DLD1 (cell line): ENCODE results near the gene TRIM46.

Experiments
- in situ Hi-C: cut with HindIII; loops from 2 replicates; pipeline ENCODE4 v1.10.0; 2017; ENCODE audit warnings: low sequenced_read_pairs

Gene TRIM46

DNA sequence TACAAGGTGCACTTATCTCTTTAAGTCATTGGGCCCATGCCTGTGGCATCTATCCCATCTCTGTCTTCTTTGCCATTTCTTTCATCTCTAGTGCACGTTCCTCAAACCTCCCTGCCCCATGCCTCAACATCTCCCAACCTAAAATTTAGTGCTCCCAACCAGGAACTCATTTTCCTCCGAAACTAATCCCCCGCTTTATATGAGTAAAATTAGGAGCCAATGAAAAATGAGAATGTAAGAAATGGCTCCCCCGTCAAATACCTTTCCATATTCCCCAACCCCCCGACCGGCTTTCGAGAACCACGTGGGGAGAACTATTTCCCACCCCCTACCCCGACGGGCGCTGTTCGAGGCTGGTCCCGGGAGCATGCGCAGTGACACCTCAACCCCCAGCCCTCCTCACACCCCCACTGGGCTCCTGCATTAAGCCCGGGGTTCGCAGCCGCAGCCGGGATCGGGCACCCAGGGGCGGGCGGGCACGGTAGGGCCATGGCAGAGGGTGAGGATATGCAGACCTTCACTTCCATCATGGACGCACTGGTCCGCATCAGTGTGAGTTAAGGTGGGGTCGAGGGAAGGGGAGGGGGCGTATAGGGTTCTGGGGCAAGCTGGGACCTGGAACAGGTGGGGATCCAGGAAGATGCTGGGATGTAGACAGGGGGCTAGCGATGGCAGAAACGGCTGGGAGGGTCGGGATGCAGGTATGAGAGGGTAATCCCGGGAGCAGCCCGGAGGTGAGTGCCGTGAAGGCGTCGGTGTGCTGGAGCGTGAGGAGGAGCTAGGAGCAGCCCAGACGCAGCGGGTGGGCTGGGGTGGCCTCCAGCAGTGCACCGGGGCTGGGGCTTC is at the start of gene TRIM46:
TSS of gene TRIM46 (plus strand) at position 372 of the 846 bp plus-strand sequence. CDS start at position 490, 118 bp downstream.
- in situ Hi-C loops = no loop called here

DNA sequence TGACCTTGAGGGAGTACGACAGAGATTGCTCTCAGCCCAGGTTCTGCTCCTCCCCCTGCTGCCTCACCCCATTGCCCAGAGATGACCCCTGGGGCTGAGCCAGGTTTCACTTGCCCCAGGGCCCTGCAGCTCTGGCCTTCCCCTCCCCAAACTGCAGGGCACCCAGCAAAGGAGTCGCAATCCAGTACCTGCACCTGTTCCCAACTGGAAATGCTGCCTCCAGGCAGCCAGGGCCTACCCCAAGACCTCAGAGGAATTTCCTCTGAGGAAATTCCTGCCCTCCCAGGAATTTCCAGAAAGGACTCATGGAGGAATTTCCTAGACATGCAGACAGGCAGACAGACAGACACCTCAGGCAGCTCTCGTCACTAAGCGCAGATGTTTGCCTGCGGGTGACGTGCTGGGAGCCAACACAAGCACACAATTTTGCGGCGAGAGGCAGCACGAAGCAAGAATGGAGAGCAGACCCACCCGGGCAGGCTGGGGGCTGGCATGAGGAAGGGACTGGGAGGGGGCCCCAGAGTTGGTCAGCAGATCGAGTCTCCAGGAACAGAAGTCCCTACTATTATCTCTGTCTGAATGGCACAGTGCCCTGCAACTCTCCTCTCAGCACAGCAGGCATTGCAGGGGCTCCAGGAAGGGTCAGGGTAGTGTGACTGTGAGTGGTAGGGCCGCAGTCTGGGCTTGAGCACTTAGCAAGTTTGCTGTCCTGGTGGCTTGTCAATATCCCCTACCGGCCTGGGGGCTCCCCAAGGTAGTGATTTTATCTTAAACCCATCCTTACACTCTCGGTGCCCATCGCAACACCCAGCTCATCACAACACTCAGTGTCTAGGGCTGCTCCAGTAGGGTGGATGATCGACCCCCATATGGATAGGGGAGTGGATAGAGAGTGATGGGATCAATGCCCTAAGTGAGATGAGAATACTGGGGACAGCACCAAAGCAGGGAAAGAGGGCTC is 48.9 kb upstream of the TRIM46 start:
- in situ Hi-C loops = no loop called here

- in situ Hi-C loops = no loop called here
These were observed 48.1 kb upstream of the TRIM46 start for GRCh38 chr1:155125511-155125945.

DNA sequence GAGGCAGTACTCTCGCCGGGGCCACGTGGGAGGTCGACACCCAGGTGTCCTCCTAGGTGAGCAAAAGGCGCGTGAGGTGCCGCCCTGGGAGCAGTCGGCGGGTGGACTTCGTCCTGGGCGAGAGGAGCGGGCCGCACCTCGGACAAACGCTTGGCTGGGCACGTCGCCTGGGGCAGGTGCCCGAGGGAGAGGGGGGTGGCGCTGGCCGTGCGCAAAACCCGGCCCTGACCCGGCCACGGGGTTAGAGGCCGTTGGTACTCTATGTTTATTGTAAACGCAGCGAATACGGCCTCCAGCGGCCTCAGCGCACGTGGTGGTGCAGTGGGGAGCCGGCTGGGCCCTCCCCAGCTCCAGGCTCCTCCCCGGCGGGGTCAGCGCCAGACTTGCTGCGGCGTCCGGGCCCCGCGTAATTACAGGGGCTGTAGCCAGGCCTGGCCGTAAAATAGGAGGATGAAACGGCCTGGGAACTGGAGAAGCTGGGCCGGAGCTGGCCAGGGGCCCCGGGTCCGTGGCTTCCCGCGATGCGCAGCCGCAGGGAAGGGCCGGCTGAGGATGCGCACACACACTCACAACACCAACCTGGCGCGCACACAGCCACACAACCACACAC is 47.6 kb upstream of the TRIM46 start:
- in situ Hi-C loops = no loop called here

DNA sequence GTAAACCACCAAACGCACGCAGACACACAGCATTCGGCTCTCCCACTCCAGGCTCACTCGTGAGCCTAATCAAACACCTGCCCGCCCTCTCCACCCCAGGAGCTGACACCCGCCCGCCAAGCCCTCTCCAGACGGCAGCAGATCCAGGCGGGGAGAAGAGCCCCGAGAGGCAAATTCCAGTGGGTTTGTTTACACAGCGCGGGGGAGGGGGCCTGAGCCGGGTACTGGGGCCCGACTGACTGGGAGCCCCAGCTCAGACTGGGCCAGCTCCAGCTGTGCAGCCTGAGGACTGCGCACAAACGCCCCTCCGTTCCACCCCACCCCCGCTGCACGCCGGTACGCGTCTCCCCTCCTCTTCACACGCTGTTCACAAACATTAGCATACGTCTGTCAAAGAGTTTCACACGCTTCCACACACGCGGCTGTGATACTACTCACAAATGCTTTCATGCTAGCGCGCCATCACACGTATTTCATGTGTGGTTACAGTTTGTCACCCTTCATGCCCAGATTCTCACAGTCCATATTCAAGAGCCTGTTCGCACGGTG is 47.0 kb upstream of the TRIM46 start:
- in situ Hi-C loops = no loop called here

DNA sequence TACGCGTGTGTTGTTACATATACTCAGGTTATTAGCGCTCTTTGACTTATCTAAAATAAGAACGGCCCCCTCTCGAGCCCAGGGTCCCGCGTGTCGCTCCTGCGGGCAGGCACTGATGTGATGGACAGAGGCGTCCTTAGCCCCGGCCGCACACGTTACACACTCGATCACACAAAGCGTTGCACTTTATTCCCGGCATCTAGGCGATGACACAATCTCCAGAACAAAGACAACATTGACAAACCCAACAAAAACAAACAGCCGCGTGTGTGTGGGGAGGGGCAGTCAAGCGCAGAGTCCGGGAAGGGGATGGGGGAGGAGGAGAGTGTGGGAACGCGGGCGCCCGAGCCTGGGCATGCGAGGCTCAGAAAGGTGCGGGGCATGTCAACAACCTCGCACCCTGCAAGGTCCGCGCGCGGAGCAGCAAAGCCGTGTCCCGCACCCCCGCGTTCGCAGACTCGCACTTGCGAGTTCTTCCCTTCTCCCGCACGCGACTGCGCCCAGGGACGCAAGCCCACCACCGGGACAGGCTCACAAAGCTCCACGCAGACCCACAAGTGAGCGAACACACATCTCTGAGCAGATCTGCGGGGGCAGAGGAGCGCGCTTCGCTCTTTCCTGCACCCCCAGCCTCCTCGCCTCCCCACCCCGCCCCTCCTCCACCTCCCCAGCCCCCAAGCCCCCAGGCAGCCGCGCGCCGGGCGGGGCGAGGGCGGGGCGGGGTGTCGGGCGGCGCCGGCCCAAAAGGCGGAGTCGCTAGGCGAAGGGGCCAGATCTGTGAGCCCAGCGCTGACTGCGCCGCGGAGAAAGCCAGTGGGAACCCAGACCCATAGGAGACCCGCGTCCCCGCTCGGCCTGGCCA is 46.3 kb upstream of the TRIM46 start, which contains the start of gene EFNA1:
TSS of gene EFNA1 (plus strand) at position 772 of the 862 bp plus-strand sequence. CDS start 102 bp downstream, outside the sequence.
- in situ Hi-C loops = no loop called here

GRCh38 chr1:155127967-155128754 is 45.5 kb upstream of the TRIM46 start:
- in situ Hi-C loops = no loop called here

DNA sequence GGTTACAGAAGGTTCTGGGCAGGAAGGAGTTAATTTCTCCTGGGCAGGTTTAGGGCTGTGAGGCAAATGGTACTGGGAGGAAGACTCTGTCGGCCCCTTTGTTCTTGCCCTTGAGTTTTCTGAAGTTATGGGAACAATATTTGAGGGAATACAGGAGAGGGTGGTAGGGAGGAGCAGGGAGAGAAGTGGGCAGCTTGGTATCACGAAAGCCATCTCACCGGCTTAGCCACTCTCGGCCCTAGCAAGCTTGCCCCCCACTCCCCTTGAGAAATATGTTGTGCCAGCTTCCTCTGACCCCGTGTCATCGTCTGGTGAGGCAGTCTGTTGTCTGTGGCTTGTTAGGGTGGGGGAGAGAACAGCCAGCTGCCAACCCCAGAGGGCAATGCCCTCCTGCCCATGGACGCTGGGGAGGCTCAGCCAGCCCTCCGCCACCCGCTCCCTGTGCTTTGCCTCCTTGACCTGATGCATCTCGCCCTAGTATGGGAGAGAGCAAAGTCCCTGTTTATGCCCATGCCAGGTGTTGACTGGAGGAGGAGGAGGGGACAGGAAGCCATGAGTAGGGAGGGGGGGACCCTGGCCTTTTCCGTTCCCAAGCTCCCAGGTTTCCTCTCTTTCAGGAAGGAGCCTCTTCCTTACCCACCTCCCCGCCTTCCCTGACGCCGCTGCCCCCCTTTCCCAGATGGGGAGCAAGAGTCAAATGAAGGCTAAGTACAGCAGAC is 44.7 kb upstream of the TRIM46 start:
- in situ Hi-C loops = no loop called here

DNA sequence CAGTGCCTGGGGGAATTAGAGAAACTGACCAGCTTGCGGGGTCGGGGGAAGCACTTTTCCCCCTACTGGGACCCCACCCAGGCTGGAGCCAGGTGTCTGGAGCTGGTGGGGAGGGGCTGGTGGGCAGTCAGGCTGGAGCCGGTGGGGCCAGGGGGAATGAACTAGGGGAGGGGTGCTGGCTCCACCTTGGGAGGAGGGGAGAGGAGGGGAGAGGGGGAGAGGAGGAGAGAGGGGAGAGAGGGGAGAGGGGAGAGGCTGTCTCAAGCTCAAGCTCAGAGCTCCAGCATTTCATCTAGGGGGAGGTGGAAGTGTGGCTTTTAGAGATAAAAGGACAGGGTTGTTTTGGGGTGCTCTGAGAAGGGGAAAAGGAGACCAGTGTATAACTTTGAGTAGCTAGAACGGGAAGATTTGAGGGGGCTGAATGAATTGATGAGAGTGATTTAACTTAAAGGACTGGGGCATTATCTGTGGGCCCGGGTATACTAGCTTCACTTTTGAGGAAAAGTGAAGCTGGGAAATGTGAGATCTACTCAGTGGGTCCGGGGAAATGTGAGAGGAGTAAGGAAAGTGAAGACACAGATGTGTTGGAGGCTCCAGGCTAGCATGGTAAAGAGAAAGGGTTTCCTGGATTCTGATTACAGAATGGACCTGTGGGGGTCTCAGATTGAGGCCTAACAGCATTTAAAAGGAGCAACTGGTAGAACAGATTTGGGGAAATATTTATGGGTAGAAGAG is 43.2 kb upstream of the TRIM46 start:
- in situ Hi-C loops = no loop called here

GRCh38 chr1:155131285-155131684 is 42.4 kb upstream of the TRIM46 start:
- in situ Hi-C loops = no loop called here

- in situ Hi-C loops = no loop called here
These were observed 41.8 kb upstream of the TRIM46 start for GRCh38 chr1:155131856-155132255.

DNA sequence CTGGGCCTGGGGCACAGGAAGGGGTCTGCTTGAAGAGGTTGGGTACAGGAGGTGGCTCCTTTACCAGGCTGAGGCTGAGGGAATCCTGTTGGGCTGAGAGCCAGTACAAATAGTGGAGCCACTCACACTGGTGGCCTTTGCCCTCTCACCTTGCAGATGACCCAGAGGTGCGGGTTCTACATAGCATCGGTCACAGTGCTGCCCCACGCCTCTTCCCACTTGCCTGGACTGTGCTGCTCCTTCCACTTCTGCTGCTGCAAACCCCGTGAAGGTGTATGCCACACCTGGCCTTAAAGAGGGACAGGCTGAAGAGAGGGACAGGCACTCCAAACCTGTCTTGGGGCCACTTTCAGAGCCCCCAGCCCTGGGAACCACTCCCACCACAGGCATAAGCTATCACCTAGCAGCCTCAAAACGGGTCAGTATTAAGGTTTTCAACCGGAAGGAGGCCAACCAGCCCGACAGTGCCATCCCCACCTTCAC is 39.8 kb upstream of the TRIM46 start:
- in situ Hi-C loops = no loop called here

DNA sequence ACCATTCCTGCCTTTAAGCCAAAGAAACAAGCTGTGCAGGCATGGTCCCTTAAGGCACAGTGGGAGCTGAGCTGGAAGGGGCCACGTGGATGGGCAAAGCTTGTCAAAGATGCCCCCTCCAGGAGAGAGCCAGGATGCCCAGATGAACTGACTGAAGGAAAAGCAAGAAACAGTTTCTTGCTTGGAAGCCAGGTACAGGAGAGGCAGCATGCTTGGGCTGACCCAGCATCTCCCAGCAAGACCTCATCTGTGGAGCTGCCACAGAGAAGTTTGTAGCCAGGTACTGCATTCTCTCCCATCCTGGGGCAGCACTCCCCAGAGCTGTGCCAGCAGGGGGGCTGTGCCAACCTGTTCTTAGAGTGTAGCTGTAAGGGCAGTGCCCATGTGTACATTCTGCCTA is 39.3 kb upstream of the TRIM46 start:
- in situ Hi-C loops = no loop called here

DNA sequence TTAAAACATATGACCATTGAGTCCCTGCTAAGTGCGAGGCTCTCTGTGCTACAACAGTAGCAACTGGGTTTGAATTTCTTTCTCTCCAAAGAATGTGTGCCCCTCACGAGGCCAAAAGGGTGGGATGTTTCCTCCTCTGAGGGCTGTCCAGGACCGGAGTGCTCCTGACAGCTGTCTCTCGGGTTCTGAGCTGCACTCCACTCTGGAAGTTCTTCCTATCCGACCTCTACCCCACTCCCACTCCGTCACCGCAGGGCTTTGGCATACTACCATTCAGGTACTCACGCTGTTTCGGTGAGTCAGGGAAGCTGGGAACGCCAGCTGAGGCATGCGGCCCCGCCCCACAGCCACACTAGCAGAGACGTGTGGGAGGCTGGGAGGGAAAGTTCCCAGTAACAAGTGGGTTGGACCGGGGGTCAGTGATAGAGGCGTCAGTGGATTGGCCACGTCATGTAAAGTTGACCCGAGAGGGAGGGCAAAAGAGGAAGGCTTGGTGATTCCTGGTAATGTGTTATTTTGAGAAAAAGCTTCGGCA is 38.7 kb upstream of the TRIM46 start:
- in situ Hi-C loops = no loop called here

DNA sequence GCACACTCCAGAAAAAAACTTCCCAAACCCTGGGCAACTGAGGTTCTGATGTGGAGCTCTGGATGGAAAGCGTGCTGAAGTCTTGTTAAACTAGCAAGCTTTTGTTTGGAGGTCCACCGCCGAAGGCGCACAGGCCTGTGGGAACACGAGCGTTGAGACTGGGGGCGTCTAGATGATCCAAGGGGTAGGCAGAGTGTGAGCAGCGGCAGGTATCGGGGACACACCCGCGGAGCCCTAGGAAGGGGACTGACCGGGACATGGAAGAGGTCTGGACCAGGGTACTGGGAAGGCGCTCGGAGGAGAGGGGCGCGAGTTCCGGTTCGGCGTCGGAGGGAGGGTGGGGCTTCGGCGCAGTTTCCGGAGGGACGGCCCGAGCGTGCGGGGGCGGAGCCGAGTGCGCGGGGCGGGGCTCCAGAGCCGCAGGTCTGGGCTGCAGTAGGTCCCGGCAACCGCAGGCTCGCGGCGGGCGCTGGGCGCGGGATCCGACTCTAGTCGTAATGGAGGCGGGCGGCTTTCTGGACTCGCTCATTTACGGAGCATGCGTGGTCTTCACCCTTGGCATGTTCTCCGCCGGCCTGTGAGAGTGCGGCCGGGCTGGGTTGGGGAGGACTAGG is 38.1 kb upstream of the TRIM46 start, which contains the start of gene SLC50A1:
TSS of gene SLC50A1 (plus strand) at position 438 of the 614 bp plus-strand sequence. CDS start at position 498, 60 bp downstream.
- in situ Hi-C loops = no loop called here

GRCh38 chr1:155136748-155137147 is 36.9 kb upstream of the TRIM46 start:
- in situ Hi-C loops = no loop called here
